ENCODE measurements around the gene TCP11.

Gene TCP11

GRCh38 chr6:35092362-35093117 lies 48.6 kb downstream of the TCP11 start:
- no peak for DNase-seq (ENCODE audit: low spot score)

- no peak for DNase-seq (ENCODE audit: low spot score)
Measured at GRCh38 chr6:35091346-35092083, 49.6 kb downstream of the TCP11 start.

- no peak for DNase-seq (ENCODE audit: low spot score)
Measured at GRCh38 chr6:35090734-35091133, 50.4 kb downstream of the TCP11 start.

GRCh38 chr6:35089935-35090505 lies 51.1 kb downstream of the TCP11 start:
- no peak for DNase-seq (ENCODE audit: low spot score)

DNA sequence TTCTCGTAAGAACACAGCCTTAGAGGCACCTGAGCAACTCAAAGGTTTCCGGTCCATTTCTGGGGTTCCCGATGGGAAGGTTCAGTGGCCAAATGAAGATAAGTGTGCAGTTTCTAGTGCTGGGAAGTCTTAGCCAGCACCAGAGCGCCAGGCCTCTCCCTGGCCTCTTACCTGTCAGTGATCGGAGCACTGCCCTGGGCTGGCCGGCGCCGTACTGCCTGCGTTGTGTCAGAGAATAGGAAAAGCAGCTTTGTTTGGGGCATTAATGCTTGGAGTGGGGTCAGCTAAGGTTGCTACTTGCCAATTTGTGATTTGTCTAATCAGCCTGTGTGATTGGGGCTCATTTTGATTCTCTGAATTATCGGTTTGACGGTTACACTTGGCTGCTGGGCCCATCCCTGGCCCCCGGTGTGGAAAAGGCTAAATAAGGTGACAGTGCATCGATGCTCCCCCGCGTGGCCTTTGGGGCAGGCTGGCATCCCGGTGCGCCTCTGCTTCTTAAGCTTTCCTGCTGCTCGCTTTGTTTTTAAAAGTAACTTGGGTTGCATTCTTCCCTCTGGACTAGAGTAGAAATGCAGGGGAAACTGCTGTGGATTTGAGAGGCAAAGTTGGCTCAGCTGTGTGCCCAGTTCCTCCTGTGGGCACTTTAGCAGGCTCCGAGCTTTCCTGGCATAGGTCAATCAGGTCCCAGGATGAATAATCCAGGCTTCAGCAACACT lies 51.8 kb downstream of the TCP11 start:
- DNase-seq (ENCODE audit: low spot score): no peak

GRCh38 chr6:35088281-35089215 lies 52.6 kb downstream of the TCP11 start:
- no peak for DNase-seq (ENCODE audit: low spot score)

DNA sequence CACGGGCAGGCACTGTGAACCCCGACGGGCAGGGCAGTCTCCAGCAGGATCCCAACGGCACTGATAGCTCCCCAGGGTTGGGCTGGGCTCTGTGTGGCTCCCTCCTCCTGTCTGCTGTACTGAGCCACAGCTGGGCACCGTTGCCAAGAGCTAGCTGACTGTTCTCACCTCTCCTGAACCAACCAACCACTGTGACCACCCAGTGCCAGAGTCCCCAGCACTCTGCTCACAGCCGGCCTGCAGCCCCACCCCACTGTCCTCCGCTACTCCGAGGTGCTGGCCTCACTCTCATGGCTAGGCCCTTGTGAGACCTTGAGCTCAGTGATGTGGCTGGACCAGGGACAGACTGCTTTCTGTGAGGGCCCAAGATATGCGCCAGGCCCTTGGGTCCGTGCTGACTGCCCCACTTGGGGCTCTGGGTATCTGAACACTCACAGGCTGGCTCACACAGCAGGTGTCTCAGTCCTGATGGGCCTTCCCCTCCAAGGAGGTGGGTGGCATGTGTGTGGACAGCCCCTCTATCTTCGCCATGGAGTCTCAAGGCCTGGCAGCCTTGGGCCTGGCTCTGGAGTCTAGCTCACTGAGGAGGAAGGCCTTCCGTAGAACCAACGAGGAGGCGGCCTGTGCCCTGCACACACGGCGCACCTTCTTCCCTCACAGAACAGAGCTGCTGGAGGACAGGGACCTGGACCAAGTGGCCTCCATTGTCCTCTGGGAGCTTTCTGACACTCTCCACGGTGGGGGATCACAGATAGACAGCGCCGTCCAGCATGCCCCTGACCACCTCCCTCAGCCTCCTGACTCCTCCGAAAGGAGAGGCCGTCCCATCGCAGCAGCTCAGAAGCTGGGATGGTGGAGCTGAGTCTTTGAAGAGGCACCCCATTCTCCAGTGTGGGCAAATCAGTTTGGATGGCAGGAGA lies 53.5 kb downstream of the TCP11 start:
- no peak for DNase-seq (ENCODE audit: low spot score)

DNA sequence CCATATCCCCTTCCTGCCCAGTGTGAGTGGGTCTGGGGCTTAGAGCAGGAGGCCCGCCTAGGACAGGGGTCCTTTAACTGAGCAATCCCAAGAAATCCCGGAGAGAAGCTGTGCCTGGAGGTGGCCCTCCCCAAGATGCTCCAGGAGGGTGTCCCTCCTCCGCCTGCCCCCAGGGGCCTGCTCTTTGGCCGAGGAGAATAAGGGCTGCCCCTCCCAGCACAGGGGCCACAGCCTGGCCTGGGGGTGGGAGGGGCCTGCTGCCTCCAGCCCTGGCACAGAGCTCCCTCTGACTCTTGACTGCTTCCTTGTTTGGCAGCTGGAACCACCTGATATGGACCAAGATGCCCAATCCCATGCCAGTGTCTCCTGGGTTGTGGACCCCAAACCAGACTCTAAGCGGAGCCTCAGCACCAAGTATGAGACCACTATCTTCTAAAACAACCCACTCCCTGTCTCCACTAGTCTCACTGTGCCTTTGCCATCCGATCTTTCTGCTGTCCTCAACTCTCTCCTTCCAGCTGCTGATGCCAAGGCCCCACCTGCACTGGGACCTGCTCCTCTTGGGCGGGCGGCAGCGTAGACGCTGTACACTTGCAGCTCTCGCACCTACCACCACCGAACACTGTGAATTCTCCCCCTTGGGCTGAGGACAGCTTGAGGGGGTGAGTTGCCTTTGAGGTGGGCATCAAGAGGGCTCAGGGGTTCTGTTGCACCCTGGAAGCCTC lies 54.3 kb downstream of the TCP11 start:
- no peak for DNase-seq (ENCODE audit: low spot score)

DNA sequence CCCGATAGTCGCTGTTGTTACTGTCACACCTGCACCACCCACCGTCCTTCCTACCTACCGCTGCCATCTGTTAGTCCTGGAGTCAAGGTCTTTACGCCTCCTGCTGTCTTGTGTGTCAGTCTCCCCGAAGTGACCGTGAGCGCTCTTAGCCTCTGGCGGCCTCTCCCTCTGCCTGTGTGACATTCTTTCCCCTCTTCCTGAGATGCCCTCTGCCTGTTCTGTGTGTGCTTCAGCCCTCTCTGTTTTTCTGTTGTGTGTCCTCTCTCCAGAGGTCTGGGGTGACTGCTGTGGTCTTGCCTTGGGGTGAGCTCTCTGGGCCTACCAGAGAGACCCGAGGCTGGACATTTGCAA lies 54.9 kb downstream of the TCP11 start:
- DNase-seq (ENCODE audit: low spot score): no peak

- DNase-seq (ENCODE audit: low spot score): no peak
Measured at GRCh38 chr6:35085359-35086281, 55.5 kb downstream of the TCP11 start.

DNA sequence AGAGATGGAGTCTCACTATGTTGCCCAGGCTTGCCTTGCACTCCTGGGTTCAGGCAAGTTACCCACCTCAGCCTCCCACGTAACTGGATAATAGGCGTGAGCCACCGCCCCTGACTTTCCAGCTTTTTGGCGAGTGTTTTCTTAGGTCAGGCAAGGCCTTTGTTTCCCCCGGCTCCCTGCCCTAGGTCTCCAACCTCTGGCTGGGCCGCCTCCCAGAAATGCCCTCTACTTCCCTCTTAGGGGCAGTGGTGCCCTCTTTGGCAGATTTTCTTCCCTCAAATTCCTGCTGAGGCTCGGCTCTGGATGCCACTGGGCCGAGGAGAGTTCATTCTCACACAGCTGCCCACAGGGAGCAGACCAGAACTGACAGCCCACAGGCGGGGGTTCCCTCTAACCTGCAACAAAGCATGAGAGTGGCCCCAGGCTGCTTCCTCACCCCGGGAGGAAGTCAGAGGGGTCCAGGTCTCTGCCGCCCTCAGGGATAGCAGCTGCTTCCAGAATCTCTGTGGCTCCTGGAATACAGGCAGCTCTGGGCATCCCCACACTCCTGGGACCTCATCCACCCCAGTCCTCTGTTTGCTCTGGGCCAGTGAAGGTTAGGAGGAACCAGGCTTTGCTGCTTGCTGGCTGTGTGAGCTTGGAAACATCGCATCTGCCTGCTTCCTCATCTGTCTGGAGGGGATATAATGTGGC lies 56.5 kb downstream of the TCP11 start:
- no peak for DNase-seq (ENCODE audit: low spot score)

DNA sequence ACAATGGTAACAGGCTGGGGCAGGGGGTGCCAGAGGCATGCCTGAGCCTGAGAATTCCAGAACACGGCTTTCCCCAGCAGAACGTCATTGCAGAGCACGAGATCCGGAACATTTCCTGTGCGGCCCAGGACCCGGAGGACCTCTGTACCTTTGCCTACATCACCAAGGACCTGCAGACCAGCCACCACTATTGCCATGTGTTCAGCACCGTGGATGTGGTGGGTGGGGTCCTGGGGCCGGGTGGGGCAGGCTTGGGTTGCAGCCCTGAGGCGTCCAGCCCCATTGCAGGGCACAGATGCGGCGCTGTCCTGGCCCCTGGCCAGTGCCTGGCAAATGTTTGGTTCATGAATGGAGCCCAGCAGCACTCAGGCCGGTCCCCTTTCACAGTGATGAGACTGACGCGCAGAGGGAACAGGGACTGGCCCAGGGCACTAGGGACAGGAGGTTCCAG lies 57.1 kb downstream of the TCP11 start:
- DNase-seq (ENCODE audit: low spot score): no peak

DNA sequence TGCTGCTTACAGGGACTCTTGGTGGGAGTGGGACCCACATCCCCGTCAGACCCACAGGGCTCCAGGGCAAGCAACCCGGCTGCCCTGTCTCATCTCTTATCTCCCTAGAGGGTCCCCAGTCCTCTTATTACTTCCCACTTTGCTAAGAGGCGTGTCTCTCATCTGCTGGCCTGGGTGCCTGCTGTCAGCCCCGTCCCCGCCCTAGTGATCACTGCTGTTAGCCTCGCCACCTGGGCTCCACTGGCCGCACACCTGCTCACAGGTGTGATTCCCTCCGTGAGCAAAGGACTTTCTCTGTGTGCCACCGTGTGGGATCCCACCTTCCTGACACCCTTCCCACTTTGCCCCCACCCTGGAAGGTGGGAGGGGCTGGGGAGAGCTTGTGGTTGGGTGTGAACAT lies 57.6 kb downstream of the TCP11 start:
- no peak for DNase-seq (ENCODE audit: low spot score)

- DNase-seq (ENCODE audit: low spot score): no peak
Measured at GRCh38 chr6:35082733-35083403, 58.3 kb downstream of the TCP11 start.

DNA sequence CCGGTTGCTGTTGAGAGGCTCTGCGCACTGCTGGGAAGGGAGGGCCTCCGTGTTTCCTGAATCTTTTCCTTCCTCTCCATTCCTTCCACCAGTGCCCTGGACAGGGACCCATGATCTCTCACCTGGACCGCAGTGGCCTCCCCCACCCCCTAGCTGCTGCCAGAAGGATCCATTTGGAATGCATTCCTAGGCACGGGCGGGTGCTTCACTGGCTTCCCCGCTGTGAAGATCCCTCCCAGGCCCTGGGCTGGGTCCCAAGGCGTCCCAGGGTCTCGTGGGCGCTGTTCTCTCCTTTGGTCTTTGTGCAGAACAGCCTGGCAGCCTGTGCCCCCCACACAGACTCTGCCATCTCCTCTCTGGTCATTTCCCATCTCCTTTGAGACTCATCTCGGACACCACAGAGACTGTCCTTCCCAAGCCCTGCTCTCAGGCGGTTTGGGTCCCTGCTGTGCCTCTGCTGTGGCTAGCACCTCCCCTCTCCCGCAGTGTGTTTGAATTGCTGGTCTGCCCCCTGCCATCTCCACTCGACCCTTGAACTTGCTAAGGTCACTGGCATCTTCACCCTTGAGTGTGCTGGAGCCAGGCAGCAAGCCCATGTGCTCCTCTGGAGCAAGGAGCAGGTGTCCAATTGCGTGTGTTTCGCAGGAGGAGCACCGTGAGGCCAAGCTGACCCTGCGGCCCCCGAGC lies 59.0 kb downstream of the TCP11 start:
- DNase-seq (ENCODE audit: low spot score): no peak

DNA sequence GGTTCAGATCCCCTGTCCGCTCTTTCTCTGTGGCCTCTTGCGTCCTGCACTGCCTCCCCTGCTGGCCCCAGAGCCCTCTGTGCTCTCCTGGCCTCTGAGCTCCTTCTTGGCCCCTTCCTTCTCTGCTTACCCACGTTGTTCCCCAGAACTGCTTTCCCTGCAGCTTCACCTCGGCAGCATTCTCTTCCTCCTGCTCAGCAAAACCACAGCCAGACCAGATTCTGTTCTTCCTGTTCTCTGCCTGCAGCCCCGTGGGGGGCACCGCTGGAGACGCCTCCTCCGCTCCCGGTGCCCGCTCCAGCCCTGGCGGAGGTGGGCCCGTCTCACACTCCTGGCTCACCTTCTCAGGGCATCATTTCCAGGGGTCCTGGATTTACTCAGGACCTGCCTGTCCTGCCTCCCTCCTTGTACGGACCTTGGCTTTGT lies 59.7 kb downstream of the TCP11 start:
- DNase-seq (ENCODE audit: low spot score): no peak
